Measurements from ENCODE around the gene KANSL3.

Gene KANSL3

DNA sequence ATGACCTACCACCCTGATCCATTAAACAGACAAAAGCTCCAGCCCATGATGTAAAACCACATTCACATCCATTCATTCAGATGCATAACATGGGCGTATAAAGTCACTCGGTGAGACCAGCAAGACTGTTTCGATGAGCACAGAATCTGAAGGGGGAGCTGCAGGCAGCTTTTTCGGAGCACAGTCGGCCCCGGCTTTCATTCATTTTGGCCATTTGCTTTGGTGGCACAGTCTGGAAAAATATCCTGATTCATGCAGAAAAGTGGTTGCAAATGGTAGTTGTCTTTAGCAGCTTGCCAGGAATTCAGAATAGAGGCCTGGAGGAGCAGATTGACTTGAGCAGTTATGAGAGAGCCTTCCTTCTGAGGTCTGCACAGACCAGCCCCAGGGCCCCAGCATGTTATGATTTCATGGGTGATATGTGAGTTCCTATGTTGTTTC lies 90.4 kb downstream of the KANSL3 start:
- TF ChIP-seq, protein P1, sequence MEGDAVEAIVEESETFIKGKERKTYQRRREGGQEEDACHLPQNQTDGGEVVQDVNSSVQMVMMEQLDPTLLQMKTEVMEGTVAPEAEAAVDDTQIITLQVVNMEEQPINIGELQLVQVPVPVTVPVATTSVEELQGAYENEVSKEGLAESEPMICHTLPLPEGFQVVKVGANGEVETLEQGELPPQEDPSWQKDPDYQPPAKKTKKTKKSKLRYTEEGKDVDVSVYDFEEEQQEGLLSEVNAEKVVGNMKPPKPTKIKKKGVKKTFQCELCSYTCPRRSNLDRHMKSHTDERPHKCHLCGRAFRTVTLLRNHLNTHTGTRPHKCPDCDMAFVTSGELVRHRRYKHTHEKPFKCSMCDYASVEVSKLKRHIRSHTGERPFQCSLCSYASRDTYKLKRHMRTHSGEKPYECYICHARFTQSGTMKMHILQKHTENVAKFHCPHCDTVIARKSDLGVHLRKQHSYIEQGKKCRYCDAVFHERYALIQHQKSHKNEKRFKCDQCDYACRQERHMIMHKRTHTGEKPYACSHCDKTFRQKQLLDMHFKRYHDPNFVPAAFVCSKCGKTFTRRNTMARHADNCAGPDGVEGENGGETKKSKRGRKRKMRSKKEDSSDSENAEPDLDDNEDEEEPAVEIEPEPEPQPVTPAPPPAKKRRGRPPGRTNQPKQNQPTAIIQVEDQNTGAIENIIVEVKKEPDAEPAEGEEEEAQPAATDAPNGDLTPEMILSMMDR (IDR thresholded peaks at IDR 0.05; ENCODE audit: borderline replicate concordance, control extremely low read depth, extremely low read depth, insufficient read depth, missing control alignments), result no peak
- in situ Hi-C loops (cut with MboI; ENCODE audit: low sequenced_read_pairs, unreplicated experiment), result no loop called here
- no peak for DNase-seq (ENCODE audit: low spot score)

DNA sequence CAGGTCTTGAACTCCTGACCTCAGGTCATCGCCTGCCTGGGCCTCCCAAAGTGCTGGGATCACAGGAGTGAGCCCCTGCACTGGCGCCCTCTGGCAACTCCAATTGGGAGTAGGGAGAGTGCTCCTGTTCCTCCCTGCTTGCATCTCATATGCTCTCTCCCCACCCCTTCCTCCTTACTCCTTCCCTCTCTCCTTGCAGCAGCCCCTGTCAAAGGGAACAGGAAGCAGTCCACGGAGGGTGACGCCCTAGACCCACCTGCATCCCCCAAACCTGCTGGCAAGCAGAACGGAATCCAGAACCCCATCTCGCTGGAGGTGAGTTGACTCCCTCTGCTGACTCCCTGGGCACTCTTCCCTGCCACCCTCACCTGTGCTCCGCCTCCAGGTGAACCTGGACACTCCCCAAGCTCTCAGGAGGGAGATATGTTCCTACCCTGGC lies 90.9 kb downstream of the KANSL3 start:
- DNase-seq (ENCODE audit: low spot score), result no peak
- in situ Hi-C loops (cut with MboI; ENCODE audit: low sequenced_read_pairs, unreplicated experiment), result no loop called here
- TF ChIP-seq, protein P1 (IDR thresholded peaks at IDR 0.05; ENCODE audit: borderline replicate concordance, control extremely low read depth, extremely low read depth, insufficient read depth, missing control alignments), result no peak

DNA sequence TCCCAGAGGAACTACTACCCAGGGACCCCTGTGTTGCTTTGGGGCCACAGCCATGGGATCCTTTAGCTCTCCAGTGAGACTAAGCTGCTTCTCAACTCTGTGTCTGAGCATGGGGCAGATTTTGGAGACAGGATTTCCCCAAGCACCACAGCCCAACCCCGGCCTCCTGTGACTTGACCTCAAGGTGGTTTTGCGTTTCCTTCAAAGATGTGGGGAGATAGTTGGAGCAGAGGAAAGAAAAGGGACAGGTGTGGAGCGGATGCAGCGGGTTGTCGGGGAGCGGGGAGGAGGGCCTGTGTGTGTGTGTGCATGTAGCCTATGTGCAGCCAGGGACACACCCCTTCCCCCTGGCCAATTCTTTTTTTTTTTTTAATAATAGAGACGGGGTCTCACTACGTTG lies 91.3 kb downstream of the KANSL3 start:
- TF ChIP-seq, protein P1 (IDR thresholded peaks at IDR 0.05; ENCODE audit: borderline replicate concordance, control extremely low read depth, extremely low read depth, insufficient read depth, missing control alignments), result no peak
- in situ Hi-C loops (cut with MboI; ENCODE audit: low sequenced_read_pairs, unreplicated experiment), result no loop called here

DNA sequence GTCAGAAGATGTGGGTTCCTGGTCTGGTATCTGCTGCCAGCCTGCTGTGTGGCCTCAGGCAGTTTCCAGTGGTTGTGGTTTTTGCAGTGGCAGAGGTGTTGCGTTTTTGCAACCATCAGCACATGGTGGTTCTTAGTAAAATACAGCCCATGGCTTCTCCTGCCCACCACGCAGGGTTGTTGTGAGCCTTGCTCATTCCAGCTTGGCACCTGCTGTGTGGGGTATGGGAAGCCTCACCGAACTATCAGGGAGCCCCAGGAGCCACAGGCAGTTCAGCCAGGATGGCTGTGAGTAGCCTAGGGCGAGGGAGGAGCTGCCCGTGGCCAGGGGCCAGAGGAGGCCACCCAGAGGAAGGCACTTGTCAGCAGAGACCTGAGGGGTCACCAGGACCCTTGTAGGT lies 91.8 kb downstream of the KANSL3 start:
- in situ Hi-C loops (cut with MboI; ENCODE audit: low sequenced_read_pairs, unreplicated experiment), result no loop called here
- TF ChIP-seq, protein P1 (IDR thresholded peaks at IDR 0.05; ENCODE audit: borderline replicate concordance, control extremely low read depth, extremely low read depth, insufficient read depth, missing control alignments), result no peak
- DNase-seq (ENCODE audit: low spot score), result no peak

More for the DNA sequence above, 91.3 kb downstream of the KANSL3 start:
- no peak for DNase-seq (ENCODE audit: low spot score)

Measured in GM13976 (cell line).